H1 (cell line): ENCODE results near the gene GLIS2. TPM values are rescaled to one million over a fixed set of nuclear protein-coding genes. Genes with fewer than 3 reads are reported as not detected.

Experiments
- CTCF ChIA-PET: fragments of 300-600 bp; sonication (Branson Sonifier 250); formaldehyde crosslinking; loops from one replicate; lab custom pipeline; 2021; ENCODE audit not compliant: partially characterized antibody; lab: Charles Lee
- POLR2A ChIA-PET: fragments of 300-600 bp; sonication (Branson Sonifier 250); formaldehyde crosslinking; loops from one replicate; lab custom pipeline; 2021; ENCODE audit warnings: inconsistent platforms; ENCODE audit not compliant: partially characterized antibody; lab: Charles Lee
- DNase-seq, 2 experiments: peaks; one replicate each; pipeline versions ENCODE4 v3.0.0 to v3.0.0-alpha.2; 2010 to 2022; ENCODE audit warnings: low spot score in 2 of 2, low read depth in 1 of 2, mixed read lengths in 1 of 2
- FAIRE-seq: peaks from 2 replicates; lab custom pipeline; 2011; peaks lifted over from hg19 to GRCh38; lab: Jason Lieb, UNC
- H2AFZ ChIP-seq: 2 replicates; pipeline ENCODE4 v1.8.1; 2012; ENCODE audit warnings: low read length, inconsistent platforms
- H2AK5ac ChIP-seq: 2 replicates; pipeline ENCODE4 v1.6.1; 2013; ENCODE audit warnings: low read depth, low read length
- H2BK120ac ChIP-seq: replicated peaks from 2 replicates; pipeline ENCODE3; 2013; ENCODE audit warnings: low read depth, low read length, inconsistent platforms
- H2BK12ac ChIP-seq: 2 replicates; pipeline ENCODE4 v1.6.1; 2013; ENCODE audit warnings: low read depth, low read length
- H2BK15ac ChIP-seq: 2 replicates; pipeline ENCODE4 v1.6.1; 2013; ENCODE audit warnings: low read length
- H2BK20ac ChIP-seq: 2 replicates; pipeline ENCODE4 v1.6.1; 2013; ENCODE audit warnings: low read length
- H2BK5ac ChIP-seq: 2 replicates; pipeline ENCODE4 v1.6.1; 2013; ENCODE audit warnings: low read depth, low read length
- H3K14ac ChIP-seq: 2 replicates; pipeline ENCODE4 v1.6.1; 2013; ENCODE audit warnings: inconsistent platforms; ENCODE audit not compliant: insufficient read length
- H3K18ac ChIP-seq: 2 replicates; pipeline ENCODE4 v1.6.1; 2013; ENCODE audit warnings: low read length; ENCODE audit errors: extremely low read depth
- H3K23ac ChIP-seq: 2 replicates; pipeline ENCODE4 v1.6.1; 2013; ENCODE audit warnings: inconsistent platforms; ENCODE audit not compliant: insufficient read length
- H3K23me2 ChIP-seq: 2 replicates; pipeline ENCODE4 v1.6.1; 2013; ENCODE audit warnings: low read depth, low read length
- H3K27ac ChIP-seq: 2 replicates; pipeline ENCODE4 v1.6.1; 2011; ENCODE audit warnings: low read depth, low read length, inconsistent platforms
- H3K27me3 ChIP-seq, 4 experiments: replicated peaks in 1 of 4; 1 replicate in 1 of 4; 2 replicates in 3 of 4; pipeline versions ENCODE4 v1.6.1 to v1.8.1; 2011 to 2013; ENCODE audit warnings: low read length in 3 of 4, mild to moderate bottlenecking in 3 of 4, inconsistent platforms in 2 of 4, mixed read lengths in 2 of 4, moderate library complexity in 1 of 4; ENCODE audit not compliant: control insufficient read depth in 3 of 4, insufficient read depth in 3 of 4; ENCODE audit errors: extremely low read depth in 1 of 4
- H3K36me3 ChIP-seq, 4 experiments: 2 replicates each; pipeline versions ENCODE4 v1.6.1 to v1.8.1; 2011 to 2013; ENCODE audit warnings: mild to moderate bottlenecking in 4 of 4, low read length in 3 of 4, moderate library complexity in 2 of 4, control low read depth in 1 of 4, inconsistent platforms in 1 of 4; ENCODE audit not compliant: insufficient read depth in 4 of 4, control insufficient read depth in 2 of 4
- H3K4ac ChIP-seq: replicated peaks from 2 replicates; pipeline ENCODE3; 2013; ENCODE audit warnings: low read length, low read depth, mixed read lengths, inconsistent platforms; ENCODE audit not compliant: insufficient read length
- H3K4me1 ChIP-seq, 4 experiments: replicated peaks in 1 of 4; 1 replicate in 1 of 4; 2 replicates in 3 of 4; pipeline versions ENCODE4 v1.6.1 to v1.8.1; 2011 to 2013; ENCODE audit warnings: low read length in 3 of 4, inconsistent platforms in 2 of 4, mixed read lengths in 1 of 4; ENCODE audit not compliant: insufficient read depth in 4 of 4, control insufficient read depth in 3 of 4
- H3K4me2 ChIP-seq, 2 experiments: 2 replicates each; pipeline versions ENCODE4 v1.6.1 to v1.8.1; 2011 to 2013; ENCODE audit warnings: low read depth in 2 of 2, low read length in 2 of 2, control low read depth in 1 of 2, inconsistent platforms in 1 of 2, mild to moderate bottlenecking in 1 of 2; ENCODE audit not compliant: insufficient read depth in 1 of 2
- H3K4me3 ChIP-seq, 4 experiments: fragments of 200-600, 300-600 bp in 1 of 4; sonication (generic), shearing (Covaris generic), sonication (Bioruptor Twin) in 1 of 4; 2 replicates each; pipeline versions ENCODE4 v1.5.1 to v1.8.1; 2011 to 2016; ENCODE audit warnings: low read length in 4 of 4, low read depth in 3 of 4, control low read depth in 2 of 4, inconsistent platforms in 2 of 4, mild to moderate bottlenecking in 2 of 4, mixed read lengths in 1 of 4, moderate library complexity in 1 of 4; ENCODE audit not compliant: insufficient read depth in 2 of 4; ENCODE audit errors: extremely low read depth in 1 of 4
- H3K56ac ChIP-seq: replicated peaks from 2 replicates; pipeline ENCODE3; 2013; ENCODE audit warnings: low read depth, mild to moderate bottlenecking, mixed read lengths, low read length, inconsistent platforms; ENCODE audit not compliant: insufficient read length
- H3K79me1 ChIP-seq: 2 replicates; pipeline ENCODE4 v1.6.1; 2013; ENCODE audit warnings: low read depth, low read length, control low read depth
- H3K79me2 ChIP-seq, 2 experiments: 2 replicates each; pipeline versions ENCODE4 v1.6.1 to v1.8.1; 2012 to 2013; ENCODE audit warnings: low read length in 2 of 2, mild to moderate bottlenecking in 2 of 2, inconsistent platforms in 1 of 2; ENCODE audit not compliant: insufficient read depth in 2 of 2, control insufficient read depth in 1 of 2
- H3K9ac ChIP-seq, 4 experiments: replicated peaks in 1 of 4; 1 replicate in 1 of 4; 2 replicates in 3 of 4; pipeline versions ENCODE4 v1.6.1 to v1.8.1; 2011 to 2013; ENCODE audit warnings: low read depth in 3 of 4, low read length in 3 of 4, control low read depth in 2 of 4, mild to moderate bottlenecking in 2 of 4, moderate library complexity in 2 of 4, inconsistent platforms in 1 of 4; ENCODE audit errors: extremely low read depth in 1 of 4
- H3K9me3 ChIP-seq, 2 experiments: 2 replicates each; pipeline versions ENCODE4 v1.6.1 to v1.8.1; 2012 to 2013; ENCODE audit warnings: mild to moderate bottlenecking in 2 of 2, moderate library complexity in 2 of 2, control low read depth in 1 of 2, inconsistent platforms in 1 of 2, low read depth in 1 of 2, low read length in 1 of 2, mixed read lengths in 1 of 2; ENCODE audit not compliant: insufficient read depth in 2 of 2
- H4K20me1 ChIP-seq, 2 experiments: replicated peaks in 1 of 2; 2 replicates each; pipeline versions ENCODE3 to v1.8.1; 2011 to 2013; ENCODE audit warnings: inconsistent platforms in 2 of 2, low read length in 2 of 2, mild to moderate bottlenecking in 1 of 2; ENCODE audit not compliant: insufficient read depth in 2 of 2, control insufficient read depth in 1 of 2
- H4K5ac ChIP-seq: 2 replicates; pipeline ENCODE4 v1.6.1; 2013; ENCODE audit warnings: low read length, low read depth, mixed read lengths, inconsistent platforms; ENCODE audit not compliant: insufficient read length
- H4K8ac ChIP-seq: 2 replicates; pipeline ENCODE4 v1.8.0; 2013; ENCODE audit warnings: mild to moderate bottlenecking, moderate library complexity, low read length, inconsistent platforms; ENCODE audit not compliant: insufficient read depth; ENCODE audit errors: extremely low read depth
- H4K91ac ChIP-seq: replicated peaks from 2 replicates; pipeline ENCODE3; 2013; ENCODE audit warnings: low read length, mixed read lengths, inconsistent platforms; ENCODE audit not compliant: insufficient read length
- CTCF ChIP-seq, 3 experiments: IDR thresholded peaks; 1 replicate in 2 of 3; 2 replicates in 1 of 3; pipeline versions ENCODE4 v1.5.1 to v1.6.1; 2011; ENCODE audit warnings: low read length in 3 of 3, mild to moderate bottlenecking in 3 of 3, inconsistent platforms in 2 of 3, low read depth in 1 of 3, moderate library complexity in 1 of 3; ENCODE audit not compliant: insufficient read depth in 1 of 3; ENCODE audit errors: control extremely low read depth in 1 of 3
- GABPA ChIP-seq: IDR thresholded peaks from 2 replicates; pipeline ENCODE4 v1.6.1; 2011; ENCODE audit warnings: mild to moderate bottlenecking, low read length, moderate library complexity, borderline replicate concordance; ENCODE audit not compliant: insufficient read depth
- WGBS, 2 experiments: shearing (Covaris generic) in 1 of 2; methylation state at CpG; one replicate each; pipeline versions ENCODE4 v1.1.6 to v1.1.7; 2013 to 2015; ENCODE audit warnings: low lambda C conversion rate in 2 of 2, mixed read lengths in 2 of 2, inconsistent platforms in 1 of 2, low coverage in 1 of 2, missing lambda C conversion rate in 1 of 2; ENCODE audit not compliant: insufficient replicate concordance in 2 of 2, insufficient coverage in 1 of 2, insufficient read length in 1 of 2; ENCODE audit errors: extremely low coverage in 1 of 2, missing lambda C conversion rate in 1 of 2; 5-methylcytosine and 5-hydroxymethylcytosine counted together
- polyA plus RNA-seq, 7 experiments: library from polyadenylated mRNA; depleted of rRNA in 3 of 7; stranded (reverse) in 5 of 7; unstranded in 2 of 7; fragments of >200 nt in 5 of 7; fragments of 200-250 nt in 2 of 7; gene quantifications; 1 replicate in 5 of 7; 2 replicates in 1 of 7; 4 replicates in 1 of 7; pipeline versions ENCODE4 v1.2.1 to v1.2.3, GENCODE V29; 2011 to 2013; ENCODE audit warnings: missing spikeins in 2 of 7, mixed read lengths in 2 of 7
- total RNA-seq: library from RNA; stranded (reverse); fragmentation: NEBNext Ultra II Directional; extraction: Animal tissue kit (Norgen Biotek cat#: 25700); gene quantifications from 2 replicates; pipeline ENCODE4 v1.2.1, GENCODE V29; 2021

The GLIS2 gene
- total and polyA plus RNA-seq, 2 of the 8 experiments (the other 6 are each of a cell fraction or from before 2014, with no cell fraction given), result 4.3 to 17.4 TPM

GRCh38 chr16:4327386-4328045 is 11.6 kb downstream of the GLIS2 start:
- ChIA-PET CTCF (interaction anchor here (0.7 to 17.1 kb wide), 22 partner anchors 8 to 345 kb away, joined by 3 to 211 read pairs (median 6); partner anchors contain the start of genes GLIS2 and TFAP4), POLR2A (interaction anchor here (0.8 to 16.2 kb wide), 20 partner anchors 10 to 106 kb away, joined by 3 to 154 read pairs (median 5); partner anchors contain the start of genes GLIS2, PAM16 and TFAP4)
- Histone ChIP-seq H3K4me3 (peak overlapping the region; percentile 32 to 71 (median 42)), H3K27me3 (no peaks in the 10 kb centered on the region), H4K20me1 (peaks cover 6 to 20% of the 10 kb centered on the region in 2 experiments), H2AFZ (no peak overlapping the region), H2BK20ac (peak overlapping the region; percentile 18; the same call in 1 of the 2 replicates), H3K23me2 (peaks cover 3% of the 10 kb centered on the region; the same call in 1 of the 2 replicates), H3K27ac (no peak overlapping the region), H3K4ac (peak overlapping the region; percentile 89), H2BK120ac (no peak overlapping the region), H4K8ac (0 out of 2 replicates have a peak overlapping the region, but pooled peaks have one; percentile 28), H3K79me1 (peaks cover 7% of the 10 kb centered on the region; the same call in 1 of the 2 replicates), H3K18ac (peak overlapping the region; percentile 97), H2BK5ac (peak overlapping the region; percentile 71; the same call in 1 of the 2 replicates), H4K91ac (peak overlapping the region; percentile 95), H4K5ac (peak overlapping the region; percentile 59), H3K4me2 (peak overlapping the region; percentile 51 to 94), H3K4me1 (peaks cover 5 to 31% (median 24%) of the 10 kb centered on the region in 4 experiments), H3K14ac (no peak overlapping the region), H2BK12ac (no peak overlapping the region), H3K9me3 (no peaks in the 10 kb centered on the region), H3K36me3 (no peaks in the 10 kb centered on the region), H3K56ac (no peak overlapping the region), H2AK5ac (0 out of 2 replicates have a peak overlapping the region, but pooled peaks have one; percentile 84), H3K9ac (peak overlapping the region in 3 of 4 experiments; percentile 54 to 71 (median 62); a peak in 5 of 7 replicates), H2BK15ac (0 out of 2 replicates have a peak overlapping the region, but pooled peaks have one; percentile 8), H3K23ac (no peak overlapping the region), H3K79me2 (peaks cover 0 to 32% of the 10 kb centered on the region in 2 experiments; a peak in 2 of 4 replicates)
- FAIRE-seq (no peak), DNase-seq (peak in 1 of 2 experiments; percentile 62)
- 7% methylated on average over 13 of the region's 57 CpGs; no CpG with 5 or more reads in 1 of the 2 experiments for WGBS, 2 experiments
- TF ChIP-seq CTCF (IDR thresholded peaks at IDR 0.05; ENCODE audit: control extremely low read depth in 1 of 3, insufficient read depth in 1 of 3, low read depth in 1 of 3, low read length in 3 of 3), result peak in 1 of 3 experiments; percentile 4; a peak in 1 of 4 replicates
- TF ChIP-seq GABPA, result no peak
